Endothelial cell of umbilical vein (primary cell): ENCODE measurements around the gene SMARCD2.

Source experiments
- EZH2 ChIP-seq: IDR thresholded peaks from 2 replicates; pipeline ENCODE4 v1.6.1; 2012; ENCODE audit warnings: borderline replicate concordance, low read depth, mild to moderate bottlenecking, moderate library complexity, low read length, inconsistent platforms; ENCODE audit not compliant: severe bottlenecking
- FOS ChIP-seq: IDR thresholded peaks from 2 replicates; pipeline ENCODE4 v1.6.1; 2011; ENCODE audit warnings: mild to moderate bottlenecking, low read length, moderate library complexity, borderline replicate concordance; ENCODE audit not compliant: insufficient read depth
- GATA2 ChIP-seq: IDR thresholded peaks from 2 replicates; pipeline ENCODE4 v1.7.0; 2011; ENCODE audit warnings: low read depth, mild to moderate bottlenecking, moderate library complexity, mixed read lengths, low read length; ENCODE audit not compliant: insufficient read length, insufficient read depth
- JUN ChIP-seq: IDR thresholded peaks from 2 replicates; pipeline ENCODE4 v1.6.1; 2011; ENCODE audit warnings: borderline replicate concordance, low read depth; ENCODE audit not compliant: insufficient read length, insufficient read depth
- MYC ChIP-seq: IDR thresholded peaks from one replicate; pipeline ENCODE4 v1.6.1; 2011; ENCODE audit warnings: mild to moderate bottlenecking, low read depth, low read length
- POLR2A ChIP-seq: IDR thresholded peaks from 2 replicates; pipeline ENCODE4 v1.6.1; 2012; ENCODE audit warnings: low read depth, mild to moderate bottlenecking, control low read depth, low read length
- POLR2AphosphoS5 ChIP-seq: IDR thresholded peaks from 2 replicates; pipeline ENCODE4 v1.6.1; 2012; ENCODE audit warnings: low read depth, mild to moderate bottlenecking, control low read depth, low read length, moderate library complexity; ENCODE audit not compliant: insufficient read depth
- TF ChIP-seq, protein P1 (sequence below), 2 donors: IDR thresholded peaks; 1 replicate in 1 of 2; 2 replicates in 1 of 2; pipeline ENCODE4 v1.5.1; 2011; ENCODE audit warnings: low read length in 2 of 2, mild to moderate bottlenecking in 2 of 2, moderate library complexity in 2 of 2, control low read depth in 1 of 2, inconsistent platforms in 1 of 2, low read depth in 1 of 2; ENCODE audit not compliant: insufficient read depth in 1 of 2; ENCODE audit errors: extremely low read depth in 1 of 2
- TF ChIP-seq, protein P2 (sequence below): IDR thresholded peaks from 2 replicates; pipeline ENCODE4 v1.6.1; 2011; ENCODE audit not compliant: insufficient read depth, insufficient read length

DNA sequence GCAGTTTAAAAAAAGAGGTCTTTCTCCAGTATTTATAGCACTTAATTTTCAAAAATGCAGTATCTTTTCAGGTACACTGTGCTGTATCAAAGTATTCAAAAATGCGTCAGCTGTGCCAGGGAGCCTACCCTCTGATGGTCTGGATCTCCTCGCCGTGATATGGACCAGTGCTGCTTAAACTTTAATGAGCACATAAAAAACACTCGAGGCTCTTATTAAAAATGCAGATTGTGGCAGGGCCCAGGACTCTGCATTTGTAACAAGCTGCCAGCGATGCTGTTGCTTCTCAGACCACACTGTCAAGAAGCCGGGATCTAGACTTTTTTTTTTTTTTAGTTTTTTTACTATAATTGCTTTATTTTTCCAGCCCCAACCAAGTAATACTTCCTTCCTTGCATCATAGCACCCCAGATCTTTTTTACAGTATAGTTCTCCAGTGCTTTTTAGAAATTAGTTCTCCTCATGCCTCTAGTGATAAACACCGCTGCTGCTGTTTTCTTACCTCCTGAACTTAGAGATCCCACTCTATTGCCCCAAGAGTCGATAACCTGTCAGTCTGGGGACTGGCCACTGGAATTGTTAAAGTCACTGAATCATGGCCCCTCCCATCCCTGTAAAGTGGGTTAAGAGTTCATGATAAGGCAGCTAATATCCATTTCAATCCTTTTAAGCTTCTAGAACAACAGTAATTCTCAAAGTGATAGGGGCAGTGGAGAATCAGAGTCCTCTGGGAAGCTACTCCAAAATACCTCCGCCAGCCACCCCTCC lies 1.6 kb upstream of the SMARCD2 start:
- TF ChIP-seq, protein P1, sequence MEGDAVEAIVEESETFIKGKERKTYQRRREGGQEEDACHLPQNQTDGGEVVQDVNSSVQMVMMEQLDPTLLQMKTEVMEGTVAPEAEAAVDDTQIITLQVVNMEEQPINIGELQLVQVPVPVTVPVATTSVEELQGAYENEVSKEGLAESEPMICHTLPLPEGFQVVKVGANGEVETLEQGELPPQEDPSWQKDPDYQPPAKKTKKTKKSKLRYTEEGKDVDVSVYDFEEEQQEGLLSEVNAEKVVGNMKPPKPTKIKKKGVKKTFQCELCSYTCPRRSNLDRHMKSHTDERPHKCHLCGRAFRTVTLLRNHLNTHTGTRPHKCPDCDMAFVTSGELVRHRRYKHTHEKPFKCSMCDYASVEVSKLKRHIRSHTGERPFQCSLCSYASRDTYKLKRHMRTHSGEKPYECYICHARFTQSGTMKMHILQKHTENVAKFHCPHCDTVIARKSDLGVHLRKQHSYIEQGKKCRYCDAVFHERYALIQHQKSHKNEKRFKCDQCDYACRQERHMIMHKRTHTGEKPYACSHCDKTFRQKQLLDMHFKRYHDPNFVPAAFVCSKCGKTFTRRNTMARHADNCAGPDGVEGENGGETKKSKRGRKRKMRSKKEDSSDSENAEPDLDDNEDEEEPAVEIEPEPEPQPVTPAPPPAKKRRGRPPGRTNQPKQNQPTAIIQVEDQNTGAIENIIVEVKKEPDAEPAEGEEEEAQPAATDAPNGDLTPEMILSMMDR (IDR thresholded peaks at IDR 0.05; ENCODE audit: extremely low read depth in 1 of 2, insufficient read depth in 1 of 2, low read depth in 1 of 2, low read length in 2 of 2) = no peak
- no peak for TF ChIP-seq EZH2
- TF ChIP-seq POLR2A = no peak
- TF ChIP-seq POLR2AphosphoS5 = no peak
- no peak for TF ChIP-seq FOS
- no peak for TF ChIP-seq MYC
- TF ChIP-seq, protein P2, sequence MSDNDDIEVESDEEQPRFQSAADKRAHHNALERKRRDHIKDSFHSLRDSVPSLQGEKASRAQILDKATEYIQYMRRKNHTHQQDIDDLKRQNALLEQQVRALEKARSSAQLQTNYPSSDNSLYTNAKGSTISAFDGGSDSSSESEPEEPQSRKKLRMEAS = no peak
- no peak for TF ChIP-seq JUN
- no peak for TF ChIP-seq GATA2
